Measurements from ENCODE around the gene NACAD. TPM values are rescaled to one million over a fixed set of nuclear protein-coding genes. Genes with fewer than 3 reads are reported as not detected.
A peak's percentile ranks its signal among the peaks of the same experiment; 100 is the strongest.

Gene NACAD
- total RNA-seq, 1 experiment from 2014 or later: 1.0 TPM

DNA sequence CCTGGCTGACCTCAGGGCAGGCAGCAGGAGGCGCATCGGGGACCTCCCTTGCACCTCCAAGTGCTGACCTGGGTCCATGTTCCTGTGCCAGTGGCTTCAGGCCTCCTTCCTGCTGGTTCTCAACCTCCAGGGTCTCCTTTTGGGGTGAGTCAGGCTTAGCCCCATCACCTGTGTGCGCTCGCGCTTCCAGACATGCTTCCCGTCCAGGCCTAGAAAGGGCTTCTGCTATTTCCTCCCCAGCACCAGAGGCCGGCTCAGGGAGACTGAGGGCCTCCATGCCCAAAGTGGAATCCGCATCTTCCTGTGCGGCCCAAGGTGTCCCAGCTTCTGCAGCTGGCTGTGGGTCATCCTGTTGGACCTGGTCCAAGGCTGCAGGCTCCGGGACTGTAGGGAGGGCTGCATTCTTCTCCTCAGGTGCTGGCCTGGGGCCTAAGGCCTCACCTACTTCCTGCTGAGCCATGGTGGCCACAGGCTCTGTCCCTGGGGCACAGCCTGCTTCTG, 5.9 kb downstream of the NACAD start:
- no peaks in the 10 kb centered on the region for H3K27me3 Mint-ChIP-seq (ENCODE audit: insufficient read depth, unreplicated experiment)
- no peaks in the 10 kb centered on the region for H3K4me1 Mint-ChIP-seq (ENCODE audit: low read depth, unreplicated experiment)

DNA sequence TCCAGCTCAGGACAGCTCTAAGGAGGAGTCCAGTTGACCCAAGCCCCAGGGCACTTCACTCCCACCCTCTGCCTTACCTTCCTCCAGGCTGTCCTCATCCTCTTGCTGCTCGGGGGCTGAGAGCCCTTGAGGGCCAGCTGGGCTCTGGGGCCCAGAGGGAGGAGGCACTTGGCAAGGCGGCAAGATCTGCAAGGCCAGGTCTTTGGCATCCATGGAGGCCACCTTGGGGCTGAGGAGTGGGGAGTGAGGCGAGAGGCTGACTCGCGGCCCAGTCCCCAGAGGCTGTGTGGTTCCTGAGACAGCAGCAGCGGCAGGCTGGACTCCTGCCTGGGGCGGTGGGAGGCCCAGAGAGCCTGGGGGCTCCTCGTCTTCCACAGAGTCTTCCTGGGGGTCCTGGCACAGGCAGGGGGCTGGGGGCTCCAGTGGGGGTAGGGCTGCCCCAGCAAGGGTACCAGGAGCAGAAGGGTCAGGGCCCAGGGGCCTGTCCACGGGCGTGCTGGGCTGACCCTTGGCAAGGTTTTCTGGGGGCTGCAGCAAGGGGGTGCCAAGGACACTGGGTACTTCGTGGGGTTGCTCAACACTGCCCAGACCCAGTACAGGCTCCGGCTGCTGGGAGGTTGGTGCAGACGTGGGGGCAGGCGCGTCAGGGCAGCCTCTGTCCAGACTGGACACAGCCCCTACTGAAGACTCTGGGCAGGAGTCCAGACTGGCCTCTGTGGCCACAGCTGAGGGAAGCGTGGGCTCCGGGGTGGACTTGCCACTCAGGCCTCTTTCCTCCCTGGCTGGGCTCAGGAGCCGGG, 6.5 kb downstream of the NACAD start:
- ChIA-PET CTCF (no interaction called here), POLR2A (no interaction called here)
- Mint-ChIP-seq H3K9me3 (ENCODE audit: unreplicated experiment) (no peaks in the 10 kb centered on the region), H3K36me3 (ENCODE audit: insufficient read depth, unreplicated experiment) (no peaks in the 10 kb centered on the region), H3K4me3 (ENCODE audit: unreplicated experiment) (no peak overlapping the region), H3K27ac (ENCODE audit: unreplicated experiment) (no peak overlapping the region), H3K27me3 (ENCODE audit: insufficient read depth, unreplicated experiment) (no peaks in the 10 kb centered on the region), H3K4me1 (ENCODE audit: low read depth, unreplicated experiment) (no peaks in the 10 kb centered on the region)
- TF ChIP-seq, protein P1, sequence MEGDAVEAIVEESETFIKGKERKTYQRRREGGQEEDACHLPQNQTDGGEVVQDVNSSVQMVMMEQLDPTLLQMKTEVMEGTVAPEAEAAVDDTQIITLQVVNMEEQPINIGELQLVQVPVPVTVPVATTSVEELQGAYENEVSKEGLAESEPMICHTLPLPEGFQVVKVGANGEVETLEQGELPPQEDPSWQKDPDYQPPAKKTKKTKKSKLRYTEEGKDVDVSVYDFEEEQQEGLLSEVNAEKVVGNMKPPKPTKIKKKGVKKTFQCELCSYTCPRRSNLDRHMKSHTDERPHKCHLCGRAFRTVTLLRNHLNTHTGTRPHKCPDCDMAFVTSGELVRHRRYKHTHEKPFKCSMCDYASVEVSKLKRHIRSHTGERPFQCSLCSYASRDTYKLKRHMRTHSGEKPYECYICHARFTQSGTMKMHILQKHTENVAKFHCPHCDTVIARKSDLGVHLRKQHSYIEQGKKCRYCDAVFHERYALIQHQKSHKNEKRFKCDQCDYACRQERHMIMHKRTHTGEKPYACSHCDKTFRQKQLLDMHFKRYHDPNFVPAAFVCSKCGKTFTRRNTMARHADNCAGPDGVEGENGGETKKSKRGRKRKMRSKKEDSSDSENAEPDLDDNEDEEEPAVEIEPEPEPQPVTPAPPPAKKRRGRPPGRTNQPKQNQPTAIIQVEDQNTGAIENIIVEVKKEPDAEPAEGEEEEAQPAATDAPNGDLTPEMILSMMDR (IDR thresholded peaks at IDR 0.05; ENCODE audit: insufficient read depth in 1 of 2, low read depth in 1 of 2, low read length in 1 of 2, severe bottlenecking in 1 of 2, unreplicated experiment in 1 of 2): no peak
- Histone ChIP-seq H3K4me1 (no peaks in the 10 kb centered on the region), H3K4me3 (ENCODE audit: low read depth, low read length) (no peak overlapping the region), H3K36me3 (ENCODE audit: control insufficient read depth, insufficient read depth, low read length) (no peaks in the 10 kb centered on the region), H3K27me3 (replicated peaks; ENCODE audit: control insufficient read depth, insufficient read depth, low read length) (no peaks in the 10 kb centered on the region), H3K9me3 (no peaks in the 10 kb centered on the region)
- intact Hi-C loops (cut with micrococcal nuclease; ENCODE audit: unreplicated experiment): no loop called here
- BruUV-seq (replicated peaks): no TSS peak
- peak in 1 of 2 experiments; percentile 28 for DNase-seq

More for the DNA sequence above, 5.9 kb downstream of the NACAD start:
- Mint-ChIP-seq H3K4me3 (ENCODE audit: unreplicated experiment) (no peak overlapping the region), H3K36me3 (ENCODE audit: insufficient read depth, unreplicated experiment) (no peaks in the 10 kb centered on the region), H3K9me3 (ENCODE audit: unreplicated experiment) (no peaks in the 10 kb centered on the region), H3K27ac (ENCODE audit: unreplicated experiment) (no peak overlapping the region)
- intact Hi-C loops (cut with micrococcal nuclease; ENCODE audit: unreplicated experiment): no loop called here
- TF ChIP-seq, protein P1 (IDR thresholded peaks at IDR 0.05; ENCODE audit: insufficient read depth in 1 of 2, low read depth in 1 of 2, low read length in 1 of 2, severe bottlenecking in 1 of 2, unreplicated experiment in 1 of 2): no peak
- peak in 1 of 2 experiments; percentile 38 for DNase-seq
- H3K9me3 ChIP-seq: no peaks in the 10 kb centered on the region
- no peaks in the 10 kb centered on the region for H3K36me3 ChIP-seq (ENCODE audit: control insufficient read depth, insufficient read depth, low read length)
- ChIA-PET POLR2A (no interaction called here), CTCF (no interaction called here)
- no TSS peak for BruUV-seq (replicated peaks)
- H3K27me3 ChIP-seq (replicated peaks; ENCODE audit: control insufficient read depth, insufficient read depth, low read length): no peaks in the 10 kb centered on the region
- H3K4me1 ChIP-seq: no peaks in the 10 kb centered on the region
- H3K4me3 ChIP-seq (ENCODE audit: low read depth, low read length): no peak overlapping the region

DNA sequence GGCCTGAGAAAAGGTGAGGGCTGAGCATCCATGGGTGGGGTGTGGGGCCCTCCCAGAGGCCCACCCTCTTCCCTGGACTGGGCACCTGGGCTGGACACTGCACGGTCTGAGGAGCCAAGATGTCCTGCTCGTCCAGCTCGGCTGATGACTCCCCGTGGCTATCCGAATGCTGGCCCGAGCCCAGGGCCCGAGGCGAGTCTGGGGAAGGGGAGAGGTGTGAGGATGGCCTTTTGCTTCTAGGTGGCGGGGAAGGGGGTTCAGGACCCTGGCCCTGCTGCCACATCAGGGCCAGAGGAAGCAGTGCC, 7.1 kb downstream of the NACAD start:
- Histone ChIP-seq H3K9me3 (no peaks in the 10 kb centered on the region), H3K36me3 (ENCODE audit: control insufficient read depth, insufficient read depth, low read length) (no peaks in the 10 kb centered on the region), H3K27me3 (replicated peaks; ENCODE audit: control insufficient read depth, insufficient read depth, low read length) (no peaks in the 10 kb centered on the region), H3K4me3 (ENCODE audit: low read depth, low read length) (no peak overlapping the region), H3K4me1 (no peaks in the 10 kb centered on the region)
- Mint-ChIP-seq H3K27ac (ENCODE audit: unreplicated experiment) (no peak overlapping the region), H3K36me3 (ENCODE audit: insufficient read depth, unreplicated experiment) (no peaks in the 10 kb centered on the region), H3K27me3 (ENCODE audit: insufficient read depth, unreplicated experiment) (no peaks in the 10 kb centered on the region), H3K4me3 (ENCODE audit: unreplicated experiment) (no peak overlapping the region), H3K9me3 (ENCODE audit: unreplicated experiment) (no peaks in the 10 kb centered on the region), H3K4me1 (ENCODE audit: low read depth, unreplicated experiment) (no peaks in the 10 kb centered on the region)
- POLR2A ChIA-PET: no interaction called here
- DNase-seq: peak in 1 of 2 experiments; percentile 29
- intact Hi-C loops (cut with micrococcal nuclease; ENCODE audit: unreplicated experiment): no loop called here
- TF ChIP-seq, protein P1 (IDR thresholded peaks at IDR 0.05; ENCODE audit: insufficient read depth in 1 of 2, low read depth in 1 of 2, low read length in 1 of 2, severe bottlenecking in 1 of 2, unreplicated experiment in 1 of 2): no peak
- BruUV-seq (replicated peaks): no TSS peak
- CTCF ChIA-PET: no interaction called here
